Measurements from ENCODE around the gene SERAC1. TPM values are rescaled to one million over a fixed set of nuclear protein-coding genes. Genes with fewer than 3 reads are reported as not detected.
A peak's percentile ranks its signal among the peaks of the same experiment; 100 is the strongest.

Gene SERAC1
- total RNA-seq, 1 donor: 26.3 TPM

- TF ChIP-seq, protein P1, sequence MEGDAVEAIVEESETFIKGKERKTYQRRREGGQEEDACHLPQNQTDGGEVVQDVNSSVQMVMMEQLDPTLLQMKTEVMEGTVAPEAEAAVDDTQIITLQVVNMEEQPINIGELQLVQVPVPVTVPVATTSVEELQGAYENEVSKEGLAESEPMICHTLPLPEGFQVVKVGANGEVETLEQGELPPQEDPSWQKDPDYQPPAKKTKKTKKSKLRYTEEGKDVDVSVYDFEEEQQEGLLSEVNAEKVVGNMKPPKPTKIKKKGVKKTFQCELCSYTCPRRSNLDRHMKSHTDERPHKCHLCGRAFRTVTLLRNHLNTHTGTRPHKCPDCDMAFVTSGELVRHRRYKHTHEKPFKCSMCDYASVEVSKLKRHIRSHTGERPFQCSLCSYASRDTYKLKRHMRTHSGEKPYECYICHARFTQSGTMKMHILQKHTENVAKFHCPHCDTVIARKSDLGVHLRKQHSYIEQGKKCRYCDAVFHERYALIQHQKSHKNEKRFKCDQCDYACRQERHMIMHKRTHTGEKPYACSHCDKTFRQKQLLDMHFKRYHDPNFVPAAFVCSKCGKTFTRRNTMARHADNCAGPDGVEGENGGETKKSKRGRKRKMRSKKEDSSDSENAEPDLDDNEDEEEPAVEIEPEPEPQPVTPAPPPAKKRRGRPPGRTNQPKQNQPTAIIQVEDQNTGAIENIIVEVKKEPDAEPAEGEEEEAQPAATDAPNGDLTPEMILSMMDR (IDR thresholded peaks at IDR 0.05; ENCODE audit: insufficient read depth, low read depth, low read length): no peak
- no peak for DNase-seq (ENCODE audit: low read depth)
- no peak overlapping the region for H3K4me3 ChIP-seq (ENCODE audit: low read depth, low read length)
These were observed 46.0 kb downstream of the SERAC1 start for GRCh38 chr6:158122048-158122447.

- TF ChIP-seq, protein P1 (IDR thresholded peaks at IDR 0.05; ENCODE audit: insufficient read depth, low read depth, low read length): no peak
- no peak overlapping the region for H3K4me3 ChIP-seq (ENCODE audit: low read depth, low read length)
- no peak for DNase-seq (ENCODE audit: low read depth)
These were observed 46.7 kb downstream of the SERAC1 start for GRCh38 chr6:158121335-158121734.

DNA sequence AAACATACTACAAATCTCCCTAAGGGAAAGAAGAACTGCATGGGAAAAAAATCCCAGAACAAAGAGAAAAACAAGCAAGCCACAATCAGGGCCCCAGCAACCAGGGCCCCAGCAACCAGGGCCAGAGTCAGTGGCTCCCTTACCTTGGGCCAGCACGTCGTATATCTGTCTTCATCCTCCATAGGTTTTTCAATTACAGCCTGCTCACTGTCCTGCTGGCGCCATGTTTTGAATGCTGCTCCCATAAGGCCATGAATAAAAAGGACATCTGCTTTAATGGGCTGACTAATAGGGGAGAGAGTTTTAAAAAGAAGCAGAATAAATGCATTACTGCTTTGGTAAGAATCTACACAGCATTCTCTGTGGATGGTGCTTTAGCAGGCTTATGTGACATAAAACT lies 49.2 kb downstream of the SERAC1 start:
- no peak overlapping the region for H3K4me3 ChIP-seq (ENCODE audit: low read depth, low read length)
- peak; percentile 37 for DNase-seq (ENCODE audit: low read depth)
- TF ChIP-seq, protein P1 (IDR thresholded peaks at IDR 0.05; ENCODE audit: insufficient read depth, low read depth, low read length): no peak

GRCh38 chr6:158115508-158115907 lies 52.6 kb downstream of the SERAC1 start:
- no peak for DNase-seq (ENCODE audit: low read depth)
- no peak overlapping the region for H3K4me3 ChIP-seq (ENCODE audit: low read depth, low read length)
- TF ChIP-seq, protein P1 (IDR thresholded peaks at IDR 0.05; ENCODE audit: insufficient read depth, low read depth, low read length): no peak

GRCh38 chr6:158115102-158115501 lies 53.0 kb downstream of the SERAC1 start:
- H3K4me3 ChIP-seq (ENCODE audit: low read depth, low read length): no peak overlapping the region
- TF ChIP-seq, protein P1 (IDR thresholded peaks at IDR 0.05; ENCODE audit: insufficient read depth, low read depth, low read length): no peak
- no peak for DNase-seq (ENCODE audit: low read depth)

DNA sequence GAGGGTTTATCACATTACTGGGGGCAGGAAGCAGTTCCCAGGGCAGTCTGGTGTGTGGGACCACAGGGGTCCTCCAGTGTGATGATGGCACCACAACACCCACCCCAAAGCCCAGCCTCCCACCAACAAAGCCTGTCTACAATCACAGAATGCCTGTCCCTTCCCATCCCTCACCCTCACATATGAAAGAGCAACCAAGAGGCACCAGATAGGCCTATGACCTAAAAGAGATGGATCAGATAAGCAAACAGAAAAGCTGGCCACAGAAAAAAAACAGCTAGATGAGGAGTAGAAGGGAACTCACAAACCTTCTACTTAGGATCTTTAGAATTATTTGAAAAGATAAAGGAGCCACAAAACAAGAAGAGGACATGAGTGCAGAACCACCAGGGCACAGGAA lies 54.3 kb downstream of the SERAC1 start:
- no peak overlapping the region for H3K4me3 ChIP-seq (ENCODE audit: low read depth, low read length)
- no peak for DNase-seq (ENCODE audit: low read depth)
- TF ChIP-seq, protein P1 (IDR thresholded peaks at IDR 0.05; ENCODE audit: insufficient read depth, low read depth, low read length): no peak

- no peak for DNase-seq (ENCODE audit: low read depth)
- H3K4me3 ChIP-seq (ENCODE audit: low read depth, low read length): no peak overlapping the region
- TF ChIP-seq, protein P1 (IDR thresholded peaks at IDR 0.05; ENCODE audit: insufficient read depth, low read depth, low read length): no peak
These were observed 56.1 kb downstream of the SERAC1 start for GRCh38 chr6:158111987-158112386.

Data from fibroblast of villous mesenchyme (primary cell).